A549 treated with dexamethasone at 1 μM for 4 hours (cell line): ENCODE data around the gene CCDC192. TPM values are rescaled to one million over a fixed set of nuclear protein-coding genes. Genes with fewer than 3 reads are reported as not detected.

Experiments
- total RNA-seq: library from RNA; stranded (reverse); fragments of 200-300 nt; extraction: Qiagen RNA extraction; gene quantifications from 5 replicates; pipeline ENCODE4 v1.2.3, GENCODE V29; 2022

The CCDC192 gene, protein sequence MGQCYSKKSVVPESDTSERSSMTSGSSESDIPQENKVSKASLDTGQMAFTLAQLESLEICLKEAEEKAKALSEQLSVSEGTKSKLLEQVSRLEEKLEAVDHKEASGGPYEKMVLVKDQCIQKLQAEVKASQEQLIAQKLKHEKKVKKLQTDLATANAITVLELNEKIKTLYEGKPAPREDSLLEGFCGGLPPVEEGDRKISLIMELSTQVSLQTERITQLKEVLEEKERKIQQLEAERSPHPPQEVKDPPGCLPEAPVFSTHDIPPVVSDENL
- total RNA-seq: not detected in 5 replicates

DNA sequence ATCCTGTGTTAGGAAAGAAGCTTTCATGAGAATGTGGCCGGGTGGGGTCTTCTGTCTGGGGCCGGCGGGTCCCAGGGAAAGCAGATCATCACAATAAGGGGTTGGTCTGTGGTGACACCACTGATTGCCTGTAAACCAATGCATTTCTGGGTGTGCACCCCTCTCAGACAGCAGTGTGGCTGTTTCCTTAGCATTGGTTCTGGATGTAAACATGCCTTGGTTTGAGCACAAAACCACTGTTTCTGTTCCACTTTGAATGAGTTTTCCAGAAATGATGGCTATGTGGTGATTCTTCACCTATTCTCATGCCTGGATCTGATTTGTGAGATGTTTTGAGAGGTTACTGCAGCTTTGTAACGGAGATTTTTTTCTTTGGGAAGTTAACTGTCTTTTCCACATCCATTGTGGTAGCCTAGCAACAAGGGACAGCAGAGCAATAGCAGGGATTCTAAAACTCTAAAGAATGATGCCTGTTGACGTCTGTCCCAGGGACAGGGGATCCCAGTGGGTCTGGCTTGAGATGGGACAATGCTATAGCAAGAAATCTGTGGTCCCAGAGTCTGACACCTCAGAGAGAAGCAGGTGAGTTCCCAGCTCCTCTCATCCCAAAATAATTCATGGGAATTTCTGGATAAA lies at the start of gene CCDC192:
TSS of gene CCDC192 (plus strand) at position 466 of the 636 bp plus-strand sequence. CDS start at position 521, 55 bp downstream.

Other genes with a start within 250 kb of the CCDC192 start
- 40.9 to 61.5 TPM (median 61.0 TPM) in 5 replicates for gene PRRC1, start 185.8 kb upstream of the CCDC192 start, total RNA-seq
- not detected in 5 replicates for gene CTXN3, start 54.3 kb upstream of the CCDC192 start, total RNA-seq